H1 (cell line): ENCODE measurements around the gene PGBD5. TPM values are rescaled to one million over a fixed set of nuclear protein-coding genes. Genes with fewer than 3 reads are reported as not detected.

Source experiments
- CTCF ChIA-PET: fragments of 300-600 bp; sonication (Branson Sonifier 250); formaldehyde crosslinking; loops from one replicate; lab custom pipeline; 2021; ENCODE audit not compliant: partially characterized antibody; lab: Charles Lee
- POLR2A ChIA-PET: fragments of 300-600 bp; sonication (Branson Sonifier 250); formaldehyde crosslinking; loops from one replicate; lab custom pipeline; 2021; ENCODE audit warnings: inconsistent platforms; ENCODE audit not compliant: partially characterized antibody; lab: Charles Lee
- DNase-seq, 2 experiments: peaks; one replicate each; pipeline versions ENCODE4 v3.0.0 to v3.0.0-alpha.2; 2010 to 2022; ENCODE audit warnings: low spot score in 2 of 2, low read depth in 1 of 2, mixed read lengths in 1 of 2
- FAIRE-seq: peaks from 2 replicates; lab custom pipeline; 2011; peaks lifted over from hg19 to GRCh38; lab: Jason Lieb, UNC
- H2AFZ ChIP-seq: 2 replicates; pipeline ENCODE4 v1.8.1; 2012; ENCODE audit warnings: low read length, inconsistent platforms
- H2AK5ac ChIP-seq: 2 replicates; pipeline ENCODE4 v1.6.1; 2013; ENCODE audit warnings: low read depth, low read length
- H2BK120ac ChIP-seq: replicated peaks from 2 replicates; pipeline ENCODE3; 2013; ENCODE audit warnings: low read depth, low read length, inconsistent platforms
- H2BK12ac ChIP-seq: 2 replicates; pipeline ENCODE4 v1.6.1; 2013; ENCODE audit warnings: low read depth, low read length
- H2BK15ac ChIP-seq: 2 replicates; pipeline ENCODE4 v1.6.1; 2013; ENCODE audit warnings: low read length
- H2BK20ac ChIP-seq: 2 replicates; pipeline ENCODE4 v1.6.1; 2013; ENCODE audit warnings: low read length
- H2BK5ac ChIP-seq: 2 replicates; pipeline ENCODE4 v1.6.1; 2013; ENCODE audit warnings: low read depth, low read length
- H3K14ac ChIP-seq: 2 replicates; pipeline ENCODE4 v1.6.1; 2013; ENCODE audit warnings: inconsistent platforms; ENCODE audit not compliant: insufficient read length
- H3K18ac ChIP-seq: 2 replicates; pipeline ENCODE4 v1.6.1; 2013; ENCODE audit warnings: low read length; ENCODE audit errors: extremely low read depth
- H3K23ac ChIP-seq: 2 replicates; pipeline ENCODE4 v1.6.1; 2013; ENCODE audit warnings: inconsistent platforms; ENCODE audit not compliant: insufficient read length
- H3K23me2 ChIP-seq: 2 replicates; pipeline ENCODE4 v1.6.1; 2013; ENCODE audit warnings: low read depth, low read length
- H3K27ac ChIP-seq: 2 replicates; pipeline ENCODE4 v1.6.1; 2011; ENCODE audit warnings: low read depth, low read length, inconsistent platforms
- H3K27me3 ChIP-seq, 4 experiments: replicated peaks in 1 of 4; 1 replicate in 1 of 4; 2 replicates in 3 of 4; pipeline versions ENCODE4 v1.6.1 to v1.8.1; 2011 to 2013; ENCODE audit warnings: low read length in 3 of 4, mild to moderate bottlenecking in 3 of 4, inconsistent platforms in 2 of 4, mixed read lengths in 2 of 4, moderate library complexity in 1 of 4; ENCODE audit not compliant: control insufficient read depth in 3 of 4, insufficient read depth in 3 of 4; ENCODE audit errors: extremely low read depth in 1 of 4
- H3K36me3 ChIP-seq, 4 experiments: 2 replicates each; pipeline versions ENCODE4 v1.6.1 to v1.8.1; 2011 to 2013; ENCODE audit warnings: mild to moderate bottlenecking in 4 of 4, low read length in 3 of 4, moderate library complexity in 2 of 4, control low read depth in 1 of 4, inconsistent platforms in 1 of 4; ENCODE audit not compliant: insufficient read depth in 4 of 4, control insufficient read depth in 2 of 4
- H3K4ac ChIP-seq: replicated peaks from 2 replicates; pipeline ENCODE3; 2013; ENCODE audit warnings: low read length, low read depth, mixed read lengths, inconsistent platforms; ENCODE audit not compliant: insufficient read length
- H3K4me1 ChIP-seq, 4 experiments: replicated peaks in 1 of 4; 1 replicate in 1 of 4; 2 replicates in 3 of 4; pipeline versions ENCODE4 v1.6.1 to v1.8.1; 2011 to 2013; ENCODE audit warnings: low read length in 3 of 4, inconsistent platforms in 2 of 4, mixed read lengths in 1 of 4; ENCODE audit not compliant: insufficient read depth in 4 of 4, control insufficient read depth in 3 of 4
- H3K4me2 ChIP-seq, 2 experiments: 2 replicates each; pipeline versions ENCODE4 v1.6.1 to v1.8.1; 2011 to 2013; ENCODE audit warnings: low read depth in 2 of 2, low read length in 2 of 2, control low read depth in 1 of 2, inconsistent platforms in 1 of 2, mild to moderate bottlenecking in 1 of 2; ENCODE audit not compliant: insufficient read depth in 1 of 2
- H3K4me3 ChIP-seq, 4 experiments: fragments of 200-600, 300-600 bp in 1 of 4; sonication (generic), shearing (Covaris generic), sonication (Bioruptor Twin) in 1 of 4; 2 replicates each; pipeline versions ENCODE4 v1.5.1 to v1.8.1; 2011 to 2016; ENCODE audit warnings: low read length in 4 of 4, low read depth in 3 of 4, control low read depth in 2 of 4, inconsistent platforms in 2 of 4, mild to moderate bottlenecking in 2 of 4, mixed read lengths in 1 of 4, moderate library complexity in 1 of 4; ENCODE audit not compliant: insufficient read depth in 2 of 4; ENCODE audit errors: extremely low read depth in 1 of 4
- H3K56ac ChIP-seq: replicated peaks from 2 replicates; pipeline ENCODE3; 2013; ENCODE audit warnings: low read depth, mild to moderate bottlenecking, mixed read lengths, low read length, inconsistent platforms; ENCODE audit not compliant: insufficient read length
- H3K79me1 ChIP-seq: 2 replicates; pipeline ENCODE4 v1.6.1; 2013; ENCODE audit warnings: low read depth, low read length, control low read depth
- H3K79me2 ChIP-seq, 2 experiments: 2 replicates each; pipeline versions ENCODE4 v1.6.1 to v1.8.1; 2012 to 2013; ENCODE audit warnings: low read length in 2 of 2, mild to moderate bottlenecking in 2 of 2, inconsistent platforms in 1 of 2; ENCODE audit not compliant: insufficient read depth in 2 of 2, control insufficient read depth in 1 of 2
- H3K9ac ChIP-seq, 4 experiments: replicated peaks in 1 of 4; 1 replicate in 1 of 4; 2 replicates in 3 of 4; pipeline versions ENCODE4 v1.6.1 to v1.8.1; 2011 to 2013; ENCODE audit warnings: low read depth in 3 of 4, low read length in 3 of 4, control low read depth in 2 of 4, mild to moderate bottlenecking in 2 of 4, moderate library complexity in 2 of 4, inconsistent platforms in 1 of 4; ENCODE audit errors: extremely low read depth in 1 of 4
- H3K9me3 ChIP-seq, 2 experiments: 2 replicates each; pipeline versions ENCODE4 v1.6.1 to v1.8.1; 2012 to 2013; ENCODE audit warnings: mild to moderate bottlenecking in 2 of 2, moderate library complexity in 2 of 2, control low read depth in 1 of 2, inconsistent platforms in 1 of 2, low read depth in 1 of 2, low read length in 1 of 2, mixed read lengths in 1 of 2; ENCODE audit not compliant: insufficient read depth in 2 of 2
- H4K20me1 ChIP-seq, 2 experiments: replicated peaks in 1 of 2; 2 replicates each; pipeline versions ENCODE3 to v1.8.1; 2011 to 2013; ENCODE audit warnings: inconsistent platforms in 2 of 2, low read length in 2 of 2, mild to moderate bottlenecking in 1 of 2; ENCODE audit not compliant: insufficient read depth in 2 of 2, control insufficient read depth in 1 of 2
- H4K5ac ChIP-seq: 2 replicates; pipeline ENCODE4 v1.6.1; 2013; ENCODE audit warnings: low read length, low read depth, mixed read lengths, inconsistent platforms; ENCODE audit not compliant: insufficient read length
- H4K8ac ChIP-seq: 2 replicates; pipeline ENCODE4 v1.8.0; 2013; ENCODE audit warnings: mild to moderate bottlenecking, moderate library complexity, low read length, inconsistent platforms; ENCODE audit not compliant: insufficient read depth; ENCODE audit errors: extremely low read depth
- H4K91ac ChIP-seq: replicated peaks from 2 replicates; pipeline ENCODE3; 2013; ENCODE audit warnings: low read length, mixed read lengths, inconsistent platforms; ENCODE audit not compliant: insufficient read length
- CHD2 ChIP-seq: IDR thresholded peaks from 2 replicates; pipeline ENCODE4 v1.6.1; 2012; ENCODE audit warnings: low read length, improper control_type of control experiment
- HDAC2 ChIP-seq, 2 experiments: fragments of 300-600 bp in 1 of 2; sonication (generic) in 1 of 2; IDR thresholded peaks; 2 replicates each; pipeline ENCODE4 v1.6.1; 2011 to 2012; ENCODE audit warnings: low read depth in 2 of 2, low read length in 2 of 2, mild to moderate bottlenecking in 2 of 2, moderate library complexity in 2 of 2, borderline replicate concordance in 1 of 2, inconsistent platforms in 1 of 2
- PHF8 ChIP-seq: fragments of 200-600 bp; sonication (generic); conservative IDR thresholded peaks from 2 replicates; pipeline ENCODE4 v1.7.1; 2012; ENCODE audit warnings: low read depth, mild to moderate bottlenecking, inconsistent platforms, low read length, moderate library complexity
- SRF ChIP-seq: IDR thresholded peaks from 2 replicates; pipeline ENCODE4 v1.6.1; 2011; ENCODE audit warnings: mild to moderate bottlenecking, low read depth, low read length, moderate library complexity
- WGBS, 2 experiments: shearing (Covaris generic) in 1 of 2; methylation state at CpG; one replicate each; pipeline versions ENCODE4 v1.1.6 to v1.1.7; 2013 to 2015; ENCODE audit warnings: low lambda C conversion rate in 2 of 2, mixed read lengths in 2 of 2, inconsistent platforms in 1 of 2, low coverage in 1 of 2, missing lambda C conversion rate in 1 of 2; ENCODE audit not compliant: insufficient replicate concordance in 2 of 2, insufficient coverage in 1 of 2, insufficient read length in 1 of 2; ENCODE audit errors: extremely low coverage in 1 of 2, missing lambda C conversion rate in 1 of 2; 5-methylcytosine and 5-hydroxymethylcytosine counted together
- polyA plus RNA-seq, 7 experiments: library from polyadenylated mRNA; depleted of rRNA in 3 of 7; stranded (reverse) in 5 of 7; unstranded in 2 of 7; fragments of >200 nt in 5 of 7; fragments of 200-250 nt in 2 of 7; gene quantifications; 1 replicate in 5 of 7; 2 replicates in 1 of 7; 4 replicates in 1 of 7; pipeline versions ENCODE4 v1.2.1 to v1.2.3, GENCODE V29; 2011 to 2013; ENCODE audit warnings: missing spikeins in 2 of 7, mixed read lengths in 2 of 7
- total RNA-seq: library from RNA; stranded (reverse); fragmentation: NEBNext Ultra II Directional; extraction: Animal tissue kit (Norgen Biotek cat#: 25700); gene quantifications from 2 replicates; pipeline ENCODE4 v1.2.1, GENCODE V29; 2021

Gene PGBD5
- total and polyA plus RNA-seq, 2 of the 8 experiments (the other 6 are each of a cell fraction or from before 2014, with no cell fraction given) = 16.3 to 18.4 TPM

DNA sequence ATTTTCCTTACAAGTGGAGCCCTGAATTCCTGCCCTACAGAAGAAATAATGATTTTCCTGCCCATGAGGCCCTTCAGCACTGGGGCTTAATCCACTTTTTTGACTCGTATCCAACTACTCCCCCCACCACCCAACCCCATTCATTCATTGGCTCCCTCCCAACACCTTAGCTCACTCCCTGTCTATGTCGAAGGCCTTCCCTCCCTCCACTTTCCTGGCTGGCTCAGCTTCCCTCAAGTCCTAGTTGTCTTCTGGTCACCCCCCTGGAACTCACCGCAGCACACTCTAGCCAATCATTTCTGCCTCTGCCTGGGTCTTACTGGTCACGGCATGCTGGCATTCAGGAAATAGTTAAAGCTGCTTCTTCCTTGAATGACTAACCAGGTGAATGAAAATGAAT lies 118.9 kb downstream of the PGBD5 start:
- no peak overlapping the region for H3K4ac ChIP-seq
- no peaks in the 10 kb centered on the region for H3K79me2 ChIP-seq
- no peaks in the 10 kb centered on the region for H3K36me3 ChIP-seq
- ChIA-PET CTCF (interaction anchor here (0.7 to 1.5 kb wide), 3 partner anchors 139 to 640 kb away, joined by 3 to 4 read pairs (median 3); no protein-coding TSS in a partner anchor), POLR2A (no interaction called here)
- FAIRE-seq = no peak
- H3K79me1 ChIP-seq = no peaks in the 10 kb centered on the region
- H3K56ac ChIP-seq = no peak overlapping the region
- H3K4me1 ChIP-seq = peaks cover 0 to 2% (median 0%) of the 10 kb centered on the region in 4 experiments; a peak in 1 of 7 replicates
- no peaks in the 10 kb centered on the region for H3K9me3 ChIP-seq
- 79% methylated on average over 4 of the region's 4 CpGs; no CpG with 5 or more reads in 1 of the 2 experiments for WGBS, 2 experiments
- no peaks in the 10 kb centered on the region for H3K27me3 ChIP-seq
- H2BK12ac ChIP-seq = no peak overlapping the region
- H4K8ac ChIP-seq = no peak overlapping the region
- H4K91ac ChIP-seq = no peak overlapping the region
- H3K18ac ChIP-seq = no peak overlapping the region
- no peak overlapping the region for H3K4me3 ChIP-seq
- no peak overlapping the region for H2AFZ ChIP-seq
- H4K5ac ChIP-seq = no peak overlapping the region
- DNase-seq = no peak
- no peak overlapping the region for H3K23ac ChIP-seq
- H3K9ac ChIP-seq = no peak overlapping the region
- no peak overlapping the region for H2BK15ac ChIP-seq
- no peak overlapping the region for H3K14ac ChIP-seq
- H3K27ac ChIP-seq = no peak overlapping the region
- no peak overlapping the region for H2BK5ac ChIP-seq
- H3K23me2 ChIP-seq = no peaks in the 10 kb centered on the region
- TF ChIP-seq CHD2 = no peak
- no peak for TF ChIP-seq PHF8
- TF ChIP-seq SRF = no peak
- no peak for TF ChIP-seq HDAC2 (IDR thresholded peaks at IDR 0.05; ENCODE audit: borderline replicate concordance in 1 of 2, low read depth in 2 of 2, low read length in 2 of 2)
- H2AK5ac ChIP-seq = no peak overlapping the region
- H2BK20ac ChIP-seq = no peak overlapping the region
- H2BK120ac ChIP-seq = no peak overlapping the region
- H3K4me2 ChIP-seq = no peak overlapping the region
- H4K20me1 ChIP-seq = no peaks in the 10 kb centered on the region
